H1 (cell line): Measurements from ENCODE around the gene TMEM59L. TPM values are rescaled to one million over a fixed set of nuclear protein-coding genes. Genes with fewer than 3 reads are reported as not detected.

Source experiments
- CTCF ChIA-PET: fragments of 300-600 bp; sonication (Branson Sonifier 250); formaldehyde crosslinking; loops from one replicate; lab custom pipeline; 2021; ENCODE audit not compliant: partially characterized antibody; lab: Charles Lee
- POLR2A ChIA-PET: fragments of 300-600 bp; sonication (Branson Sonifier 250); formaldehyde crosslinking; loops from one replicate; lab custom pipeline; 2021; ENCODE audit warnings: inconsistent platforms; ENCODE audit not compliant: partially characterized antibody; lab: Charles Lee
- DNase-seq, 2 experiments: peaks; one replicate each; pipeline versions ENCODE4 v3.0.0 to v3.0.0-alpha.2; 2010 to 2022; ENCODE audit warnings: low spot score in 2 of 2, low read depth in 1 of 2, mixed read lengths in 1 of 2
- FAIRE-seq: peaks from 2 replicates; lab custom pipeline; 2011; peaks lifted over from hg19 to GRCh38; lab: Jason Lieb, UNC
- H2AFZ ChIP-seq: 2 replicates; pipeline ENCODE4 v1.8.1; 2012; ENCODE audit warnings: low read length, inconsistent platforms
- H2AK5ac ChIP-seq: 2 replicates; pipeline ENCODE4 v1.6.1; 2013; ENCODE audit warnings: low read depth, low read length
- H2BK120ac ChIP-seq: replicated peaks from 2 replicates; pipeline ENCODE3; 2013; ENCODE audit warnings: low read depth, low read length, inconsistent platforms
- H2BK12ac ChIP-seq: 2 replicates; pipeline ENCODE4 v1.6.1; 2013; ENCODE audit warnings: low read depth, low read length
- H2BK15ac ChIP-seq: 2 replicates; pipeline ENCODE4 v1.6.1; 2013; ENCODE audit warnings: low read length
- H2BK20ac ChIP-seq: 2 replicates; pipeline ENCODE4 v1.6.1; 2013; ENCODE audit warnings: low read length
- H2BK5ac ChIP-seq: 2 replicates; pipeline ENCODE4 v1.6.1; 2013; ENCODE audit warnings: low read depth, low read length
- H3K14ac ChIP-seq: 2 replicates; pipeline ENCODE4 v1.6.1; 2013; ENCODE audit warnings: inconsistent platforms; ENCODE audit not compliant: insufficient read length
- H3K18ac ChIP-seq: 2 replicates; pipeline ENCODE4 v1.6.1; 2013; ENCODE audit warnings: low read length; ENCODE audit errors: extremely low read depth
- H3K23ac ChIP-seq: 2 replicates; pipeline ENCODE4 v1.6.1; 2013; ENCODE audit warnings: inconsistent platforms; ENCODE audit not compliant: insufficient read length
- H3K23me2 ChIP-seq: 2 replicates; pipeline ENCODE4 v1.6.1; 2013; ENCODE audit warnings: low read depth, low read length
- H3K27ac ChIP-seq: 2 replicates; pipeline ENCODE4 v1.6.1; 2011; ENCODE audit warnings: low read depth, low read length, inconsistent platforms
- H3K27me3 ChIP-seq, 4 experiments: replicated peaks in 1 of 4; 1 replicate in 1 of 4; 2 replicates in 3 of 4; pipeline versions ENCODE4 v1.6.1 to v1.8.1; 2011 to 2013; ENCODE audit warnings: low read length in 3 of 4, mild to moderate bottlenecking in 3 of 4, inconsistent platforms in 2 of 4, mixed read lengths in 2 of 4, moderate library complexity in 1 of 4; ENCODE audit not compliant: control insufficient read depth in 3 of 4, insufficient read depth in 3 of 4; ENCODE audit errors: extremely low read depth in 1 of 4
- H3K36me3 ChIP-seq, 4 experiments: 2 replicates each; pipeline versions ENCODE4 v1.6.1 to v1.8.1; 2011 to 2013; ENCODE audit warnings: mild to moderate bottlenecking in 4 of 4, low read length in 3 of 4, moderate library complexity in 2 of 4, control low read depth in 1 of 4, inconsistent platforms in 1 of 4; ENCODE audit not compliant: insufficient read depth in 4 of 4, control insufficient read depth in 2 of 4
- H3K4ac ChIP-seq: replicated peaks from 2 replicates; pipeline ENCODE3; 2013; ENCODE audit warnings: low read length, low read depth, mixed read lengths, inconsistent platforms; ENCODE audit not compliant: insufficient read length
- H3K4me1 ChIP-seq, 4 experiments: replicated peaks in 1 of 4; 1 replicate in 1 of 4; 2 replicates in 3 of 4; pipeline versions ENCODE4 v1.6.1 to v1.8.1; 2011 to 2013; ENCODE audit warnings: low read length in 3 of 4, inconsistent platforms in 2 of 4, mixed read lengths in 1 of 4; ENCODE audit not compliant: insufficient read depth in 4 of 4, control insufficient read depth in 3 of 4
- H3K4me2 ChIP-seq, 2 experiments: 2 replicates each; pipeline versions ENCODE4 v1.6.1 to v1.8.1; 2011 to 2013; ENCODE audit warnings: low read depth in 2 of 2, low read length in 2 of 2, control low read depth in 1 of 2, inconsistent platforms in 1 of 2, mild to moderate bottlenecking in 1 of 2; ENCODE audit not compliant: insufficient read depth in 1 of 2
- H3K4me3 ChIP-seq, 4 experiments: fragments of 200-600, 300-600 bp in 1 of 4; sonication (generic), shearing (Covaris generic), sonication (Bioruptor Twin) in 1 of 4; 2 replicates each; pipeline versions ENCODE4 v1.5.1 to v1.8.1; 2011 to 2016; ENCODE audit warnings: low read length in 4 of 4, low read depth in 3 of 4, control low read depth in 2 of 4, inconsistent platforms in 2 of 4, mild to moderate bottlenecking in 2 of 4, mixed read lengths in 1 of 4, moderate library complexity in 1 of 4; ENCODE audit not compliant: insufficient read depth in 2 of 4; ENCODE audit errors: extremely low read depth in 1 of 4
- H3K56ac ChIP-seq: replicated peaks from 2 replicates; pipeline ENCODE3; 2013; ENCODE audit warnings: low read depth, mild to moderate bottlenecking, mixed read lengths, low read length, inconsistent platforms; ENCODE audit not compliant: insufficient read length
- H3K79me1 ChIP-seq: 2 replicates; pipeline ENCODE4 v1.6.1; 2013; ENCODE audit warnings: low read depth, low read length, control low read depth
- H3K79me2 ChIP-seq, 2 experiments: 2 replicates each; pipeline versions ENCODE4 v1.6.1 to v1.8.1; 2012 to 2013; ENCODE audit warnings: low read length in 2 of 2, mild to moderate bottlenecking in 2 of 2, inconsistent platforms in 1 of 2; ENCODE audit not compliant: insufficient read depth in 2 of 2, control insufficient read depth in 1 of 2
- H3K9ac ChIP-seq, 4 experiments: replicated peaks in 1 of 4; 1 replicate in 1 of 4; 2 replicates in 3 of 4; pipeline versions ENCODE4 v1.6.1 to v1.8.1; 2011 to 2013; ENCODE audit warnings: low read depth in 3 of 4, low read length in 3 of 4, control low read depth in 2 of 4, mild to moderate bottlenecking in 2 of 4, moderate library complexity in 2 of 4, inconsistent platforms in 1 of 4; ENCODE audit errors: extremely low read depth in 1 of 4
- H3K9me3 ChIP-seq, 2 experiments: 2 replicates each; pipeline versions ENCODE4 v1.6.1 to v1.8.1; 2012 to 2013; ENCODE audit warnings: mild to moderate bottlenecking in 2 of 2, moderate library complexity in 2 of 2, control low read depth in 1 of 2, inconsistent platforms in 1 of 2, low read depth in 1 of 2, low read length in 1 of 2, mixed read lengths in 1 of 2; ENCODE audit not compliant: insufficient read depth in 2 of 2
- H4K20me1 ChIP-seq, 2 experiments: replicated peaks in 1 of 2; 2 replicates each; pipeline versions ENCODE3 to v1.8.1; 2011 to 2013; ENCODE audit warnings: inconsistent platforms in 2 of 2, low read length in 2 of 2, mild to moderate bottlenecking in 1 of 2; ENCODE audit not compliant: insufficient read depth in 2 of 2, control insufficient read depth in 1 of 2
- H4K5ac ChIP-seq: 2 replicates; pipeline ENCODE4 v1.6.1; 2013; ENCODE audit warnings: low read length, low read depth, mixed read lengths, inconsistent platforms; ENCODE audit not compliant: insufficient read length
- H4K8ac ChIP-seq: 2 replicates; pipeline ENCODE4 v1.8.0; 2013; ENCODE audit warnings: mild to moderate bottlenecking, moderate library complexity, low read length, inconsistent platforms; ENCODE audit not compliant: insufficient read depth; ENCODE audit errors: extremely low read depth
- H4K91ac ChIP-seq: replicated peaks from 2 replicates; pipeline ENCODE3; 2013; ENCODE audit warnings: low read length, mixed read lengths, inconsistent platforms; ENCODE audit not compliant: insufficient read length
- HDAC2 ChIP-seq, 2 experiments: fragments of 300-600 bp in 1 of 2; sonication (generic) in 1 of 2; IDR thresholded peaks; 2 replicates each; pipeline ENCODE4 v1.6.1; 2011 to 2012; ENCODE audit warnings: low read depth in 2 of 2, low read length in 2 of 2, mild to moderate bottlenecking in 2 of 2, moderate library complexity in 2 of 2, borderline replicate concordance in 1 of 2, inconsistent platforms in 1 of 2
- POU5F1 ChIP-seq: IDR thresholded peaks from 2 replicates; pipeline ENCODE4 v1.6.1; 2011; ENCODE audit warnings: low read depth, mild to moderate bottlenecking, low read length, moderate library complexity
- SUZ12 ChIP-seq: fragments of 200-600 bp; sonication (generic); IDR thresholded peaks from 2 replicates; pipeline ENCODE4 v1.6.1; 2012; ENCODE audit warnings: mild to moderate bottlenecking, inconsistent platforms, low read length, moderate library complexity, mixed read lengths
- WGBS, 2 experiments: shearing (Covaris generic) in 1 of 2; methylation state at CpG; one replicate each; pipeline versions ENCODE4 v1.1.6 to v1.1.7; 2013 to 2015; ENCODE audit warnings: low lambda C conversion rate in 2 of 2, mixed read lengths in 2 of 2, inconsistent platforms in 1 of 2, low coverage in 1 of 2, missing lambda C conversion rate in 1 of 2; ENCODE audit not compliant: insufficient replicate concordance in 2 of 2, insufficient coverage in 1 of 2, insufficient read length in 1 of 2; ENCODE audit errors: extremely low coverage in 1 of 2, missing lambda C conversion rate in 1 of 2; 5-methylcytosine and 5-hydroxymethylcytosine counted together
- polyA plus RNA-seq, 7 experiments: library from polyadenylated mRNA; depleted of rRNA in 3 of 7; stranded (reverse) in 5 of 7; unstranded in 2 of 7; fragments of >200 nt in 5 of 7; fragments of 200-250 nt in 2 of 7; gene quantifications; 1 replicate in 5 of 7; 2 replicates in 1 of 7; 4 replicates in 1 of 7; pipeline versions ENCODE4 v1.2.1 to v1.2.3, GENCODE V29; 2011 to 2013; ENCODE audit warnings: missing spikeins in 2 of 7, mixed read lengths in 2 of 7
- total RNA-seq: library from RNA; stranded (reverse); fragmentation: NEBNext Ultra II Directional; extraction: Animal tissue kit (Norgen Biotek cat#: 25700); gene quantifications from 2 replicates; pipeline ENCODE4 v1.2.1, GENCODE V29; 2021
- TF ChIP-seq, protein P1 (sequence below): IDR thresholded peaks from 2 replicates; pipeline ENCODE4 v1.6.1; 2011; ENCODE audit warnings: low read length, improper control_type of control experiment

Gene TMEM59L
- total and polyA plus RNA-seq, 2 of the 8 experiments (the other 6 are each of a cell fraction or from before 2014, with no cell fraction given) = 4.0 to 12.2 TPM

GRCh38 chr19:18613589-18614234 is 1.0 kb downstream of the TMEM59L start:
- TF ChIP-seq HDAC2 (IDR thresholded peaks at IDR 0.05; ENCODE audit: borderline replicate concordance in 1 of 2, low read depth in 2 of 2, low read length in 2 of 2) (no peak), POU5F1 (no peak), SUZ12 (peak; percentile 0; the same call in 1 of the 2 replicates)
- TF ChIP-seq, protein P1, sequence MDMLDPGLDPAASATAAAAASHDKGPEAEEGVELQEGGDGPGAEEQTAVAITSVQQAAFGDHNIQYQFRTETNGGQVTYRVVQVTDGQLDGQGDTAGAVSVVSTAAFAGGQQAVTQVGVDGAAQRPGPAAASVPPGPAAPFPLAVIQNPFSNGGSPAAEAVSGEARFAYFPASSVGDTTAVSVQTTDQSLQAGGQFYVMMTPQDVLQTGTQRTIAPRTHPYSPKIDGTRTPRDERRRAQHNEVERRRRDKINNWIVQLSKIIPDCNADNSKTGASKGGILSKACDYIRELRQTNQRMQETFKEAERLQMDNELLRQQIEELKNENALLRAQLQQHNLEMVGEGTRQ = no peak
- TF ChIP-seq, all 59 proteins: peak for 1
- H2BK12ac ChIP-seq = peak overlapping the region; percentile 75; the same call in 1 of the 2 replicates
- H4K8ac ChIP-seq = peak overlapping the region; percentile 65; the same call in 1 of the 2 replicates
- H3K9ac ChIP-seq = no peak overlapping the region; a peak in 1 of 7 replicates
- no peak overlapping the region for H3K23ac ChIP-seq
- no peaks in the 10 kb centered on the region for H3K79me2 ChIP-seq
- no peak overlapping the region for H2BK120ac ChIP-seq
- WGBS, 2 experiments = 28% methylated on average over 19 of the region's 23 CpGs; no CpG with 5 or more reads in 1 of the 2 experiments
- no peak overlapping the region for H4K5ac ChIP-seq
- H2BK20ac ChIP-seq = peak overlapping the region; percentile 48; the same call in 1 of the 2 replicates
- FAIRE-seq (no peak), DNase-seq (no peak)
- H3K18ac ChIP-seq = peak overlapping the region; percentile 60
- peak overlapping the region; percentile 26 to 75 (median 48); a peak in 5 of 8 replicates for H3K4me3 ChIP-seq
- no peak overlapping the region for H2AFZ ChIP-seq
- H3K4me1 ChIP-seq = peaks cover 19 to 38% (median 28%) of the 10 kb centered on the region in 4 experiments
- H2AK5ac ChIP-seq = no peak overlapping the region; the same call in 1 of the 2 replicates
- H3K27ac ChIP-seq = no peak overlapping the region
- H3K23me2 ChIP-seq = peaks cover 21% of the 10 kb centered on the region
- H3K79me1 ChIP-seq = no peaks in the 10 kb centered on the region
- H3K9me3 ChIP-seq = no peaks in the 10 kb centered on the region
- H3K27me3 ChIP-seq = peaks cover 47 to 66% (median 62%) of the 10 kb centered on the region in 4 experiments
- H4K91ac ChIP-seq = peak overlapping the region; percentile 65
- H3K4ac ChIP-seq = peak overlapping the region; percentile 14
- H4K20me1 ChIP-seq = peaks cover 0 to 12% of the 10 kb centered on the region in 2 experiments
- no peak overlapping the region for H3K56ac ChIP-seq
- peaks cover 0 to 3% (median 0%) of the 10 kb centered on the region in 4 experiments; a peak in 1 of 8 replicates for H3K36me3 ChIP-seq
- no peak overlapping the region; the same call in 1 of the 2 replicates for H2BK15ac ChIP-seq
- POLR2A ChIA-PET = interaction anchor here (1.1 to 2.9 kb wide), 4 partner anchors 18 to 24 kb away, joined by 3 to 21 read pairs (median 8); partner anchors contain the start of gene REX1BD
- H2BK5ac ChIP-seq = no peak overlapping the region
- H3K4me2 ChIP-seq = peak overlapping the region; percentile 95 to 96
- no peak overlapping the region for H3K14ac ChIP-seq
- CTCF ChIA-PET = interaction anchor here (0.8 to 1.6 kb wide), 9 partner anchors 9 to 144 kb away, joined by 3 to 7 read pairs (median 4); no protein-coding TSS in a partner anchor
